GM12878 (cell line): Measurements from ENCODE around the gene SDF4. TPM values are rescaled to one million over a fixed set of nuclear protein-coding genes. Genes with fewer than 3 reads are reported as not detected.

Experiments
- ATAC-seq: fragments of 200-7000 bp; cut with Tn5 transposase; 3 replicates; pipeline ENCODE4 v1.9.1; 2020; ENCODE audit warnings: mild to moderate bottlenecking, moderate library complexity
- BruUV-seq: library from RNA; stranded (reverse); fragments of 400-500 nt; replicated peaks from 2 replicates; lab custom pipeline; 2021; lab: Mats Ljungman, UMichigan
- CTCF ChIA-PET: fragments of 300-600 bp; sonication (Branson Sonifier 250); formaldehyde crosslinking; extraction: SDS; loops from one replicate; lab custom pipeline; 2021; ENCODE audit warnings: inconsistent platforms; lab: Yijun Ruan, JAX
- POLR2A ChIA-PET: fragments of 350-600 bp; formaldehyde crosslinking; extraction: SDS; loops from one replicate; lab custom pipeline; 2021; ENCODE audit warnings: inconsistent platforms; lab: Charles Lee
- RAD21 ChIA-PET: fragments of 300-600 bp; sonication (Branson Sonifier 250); formaldehyde crosslinking; loops from one replicate; lab custom pipeline; 2023; ENCODE audit warnings: antibody characterized with exemption; ENCODE audit not compliant: unreplicated experiment; lab: Charles Lee
- SMC1A ChIA-PET: fragments of 300-600 bp; sonication (Branson Sonifier 250); formaldehyde crosslinking; loops from one replicate; lab custom pipeline; 2023; ENCODE audit not compliant: unreplicated experiment, uncharacterized antibody; lab: Charles Lee
- DNase-seq: peaks from one replicate; pipeline ENCODE4 v3.0.0-alpha.2; 2011; ENCODE audit warnings: low read depth, low spot score
- FAIRE-seq: peaks from 3 replicates; lab custom pipeline; 2011; peaks lifted over from hg19 to GRCh38; lab: Jason Lieb, UNC
- H2AFZ ChIP-seq: 2 replicates; pipeline ENCODE4 v1.6.0; 2011; ENCODE audit warnings: low read depth, low read length, control low read depth; ENCODE audit not compliant: control insufficient read depth
- H3K27ac ChIP-seq: 2 replicates; pipeline ENCODE4 v1.5.1; 2011; ENCODE audit warnings: control low read depth; ENCODE audit not compliant: control insufficient read depth, insufficient read depth
- H3K27me3 ChIP-seq, 2 experiments: replicated peaks in 1 of 2; 2 replicates each; pipeline versions ENCODE4 v1.6.0 to v1.6.1; 2011; ENCODE audit warnings: low read length in 1 of 2; ENCODE audit not compliant: control insufficient read depth in 2 of 2, insufficient read depth in 2 of 2
- H3K36me3 ChIP-seq, 2 experiments: 2 replicates each; pipeline ENCODE4 v1.5.1; 2011; ENCODE audit warnings: low read length in 1 of 2; ENCODE audit not compliant: control insufficient read depth in 2 of 2, insufficient read depth in 2 of 2
- H3K4me1 ChIP-seq: 2 replicates; pipeline ENCODE4 v1.6.1; 2011; ENCODE audit warnings: mild to moderate bottlenecking, low read length, moderate library complexity, mixed read lengths; ENCODE audit not compliant: control insufficient read depth, insufficient read depth
- H3K4me2 ChIP-seq: 2 replicates; pipeline ENCODE4 v1.6.0; 2011; ENCODE audit warnings: control low read depth; ENCODE audit not compliant: control insufficient read depth, insufficient read depth
- H3K4me3 ChIP-seq: fragments of 200-600 bp; sonication (generic); 2 replicates; pipeline ENCODE4 v1.5.1; 2016
- H3K79me2 ChIP-seq: 2 replicates; pipeline ENCODE4 v1.6.0; 2011; ENCODE audit warnings: low read length; ENCODE audit not compliant: control insufficient read depth, insufficient read depth
- H3K9ac ChIP-seq: 2 replicates; pipeline ENCODE4 v1.8.0; 2011; ENCODE audit warnings: low read length, control low read depth, mixed read lengths; ENCODE audit not compliant: control insufficient read depth, insufficient read depth
- H3K9me3 ChIP-seq: replicated peaks from 3 replicates; pipeline ENCODE4 v1.5.1; 2011; ENCODE audit warnings: mild to moderate bottlenecking, low read length; ENCODE audit not compliant: control insufficient read depth, insufficient read depth
- H4K20me1 ChIP-seq: 2 replicates; pipeline ENCODE4 v1.6.0; 2011; ENCODE audit not compliant: control insufficient read depth, insufficient read depth
- IKZF1 ChIP-seq: fragments of 450-650 bp; conservative IDR thresholded peaks from 2 replicates; pipeline ENCODE4 v1.6.1; 2017; ENCODE audit warnings: antibody characterized with exemption, mild to moderate bottlenecking
- JUNB ChIP-seq: IDR thresholded peaks from 2 replicates; pipeline ENCODE4 v1.6.1; 2016; ENCODE audit warnings: antibody characterized with exemption, mild to moderate bottlenecking
- NFXL1 ChIP-seq: fragments of 450-650 bp; IDR thresholded peaks from 2 replicates; pipeline ENCODE4 v1.6.1; 2017; ENCODE audit warnings: antibody characterized with exemption, mild to moderate bottlenecking, borderline replicate concordance
- NKRF ChIP-seq: fragments of 450-650 bp; conservative IDR thresholded peaks from 2 replicates; pipeline ENCODE4 v1.6.1; 2017; ENCODE audit warnings: mild to moderate bottlenecking, moderate library complexity
- PKNOX1 ChIP-seq: fragments of 450-650 bp; IDR thresholded peaks from 2 replicates; pipeline ENCODE4 v1.6.1; 2016; ENCODE audit warnings: mild to moderate bottlenecking
- POLR2AphosphoS5 ChIP-seq: IDR thresholded peaks from 2 replicates; pipeline ENCODE4 v1.6.1; 2011; ENCODE audit warnings: mild to moderate bottlenecking, low read length, inconsistent platforms
- POU2F2 ChIP-seq: IDR thresholded peaks from 3 replicates; pipeline ENCODE4 v1.6.1; 2011; ENCODE audit warnings: low read depth, mild to moderate bottlenecking, low read length, borderline replicate concordance
- PRDM15 ChIP-seq: fragments of 450-650 bp; formaldehyde crosslinking; IDR thresholded peaks from 2 replicates; pipeline ENCODE4 v1.4.0; 2020; ENCODE audit warnings: mild to moderate bottlenecking, moderate library complexity
- RELA ChIP-seq: fragments of 450-650 bp; IDR thresholded peaks from 2 replicates; pipeline ENCODE4 v1.8.0; 2014; ENCODE audit warnings: borderline replicate concordance; ENCODE audit not compliant: partially characterized antibody
- SMAD5 ChIP-seq: IDR thresholded peaks from 2 replicates; pipeline ENCODE4 v1.6.1; 2016; ENCODE audit warnings: antibody characterized with exemption, low read depth
- TARDBP ChIP-seq: IDR thresholded peaks from 2 replicates; pipeline ENCODE4 v1.6.1; 2016; ENCODE audit warnings: borderline replicate concordance
- ZBTB11 ChIP-seq: fragments of 450-650 bp; formaldehyde crosslinking; IDR thresholded peaks from 2 replicates; pipeline ENCODE4 v1.5.0; 2022; ENCODE audit warnings: mild to moderate bottlenecking, missing genetic modification characterization
- WGBS: methylation state at CpG from one replicate; pipeline ENCODE4 v1.1.6; 2016; ENCODE audit warnings: low lambda C conversion rate; ENCODE audit not compliant: insufficient replicate concordance, insufficient coverage; ENCODE audit errors: missing lambda C conversion rate; 5-methylcytosine and 5-hydroxymethylcytosine counted together
- in situ Hi-C: fragments of 300-500 bp; cut with MboI; formaldehyde crosslinking; loops from 9 replicates; pipeline ENCODE4 v1.14.3; 2018; ENCODE audit warnings: mixed read lengths
- intact Hi-C: fragments of 100-400 bp; cut with micrococcal nuclease; formaldehyde crosslinking; loops from one replicate; pipeline ENCODE4 v1.14.2; 2022; ENCODE audit not compliant: unreplicated experiment
- polyA plus RNA-seq, 11 experiments: library from polyadenylated mRNA; depleted of rRNA in 4 of 11; unstranded in 6 of 11; stranded (reverse) in 5 of 11; fragments of >200 nt; fragmentation: Nextera tagmentation in 4 of 11; fragmentation: Illumina TruSeq in 1 of 11; extraction: Ambion mirVana in 4 of 11; extraction: Trizol in 1 of 11; gene quantifications; 1 replicate in 1 of 11; 2 replicates in 10 of 11; pipeline versions ENCODE4 v1.2.1 to v1.2.3, GENCODE V29; 2011 to 2016; ENCODE audit warnings: inconsistent platforms in 2 of 11, missing spikeins in 2 of 11, low read depth in 1 of 11
- total RNA-seq, 4 experiments: library from RNA; depleted of rRNA in 3 of 4; stranded (reverse); fragments of >200 nt in 3 of 4; fragmentation: Illumina TruSeq in 1 of 4; extraction: Trizol in 1 of 4; gene quantifications; 2 replicates each; pipeline versions ENCODE4 v1.2.1 to v1.2.3, GENCODE V29; 2013 to 2021

SDF4 gene
- total and polyA plus RNA-seq, 10 of the 15 experiments (the other 5 are each of a cell fraction or from before 2014, with no cell fraction given), result 0.44 to 97.2 (median 40.2) TPM

- RAD21 ChIA-PET, result no interaction called here
- CTCF ChIA-PET, result no interaction called here
- POLR2A ChIA-PET, result no interaction called here
- no peak overlapping the region for H3K4me3 ChIP-seq
- no peak overlapping the region for H2AFZ ChIP-seq
- H3K9ac ChIP-seq, result no peak overlapping the region
- H4K20me1 ChIP-seq, result no peaks in the 10 kb centered on the region
- SMC1A ChIA-PET, result interaction anchor here (1.0 kb wide), 2 partner anchors 25 to 26 kb away, joined by 3 read pairs; no protein-coding TSS in a partner anchor
- no peaks in the 10 kb centered on the region for H3K4me1 ChIP-seq
- FAIRE-seq (no peak), DNase-seq (no peak), ATAC-seq (no peak)
- intact Hi-C loops (no loop called here), in situ Hi-C loops (no loop called here)
- BruUV-seq, result no TSS peak
- no peaks in the 10 kb centered on the region for H3K79me2 ChIP-seq
- H3K9me3 ChIP-seq, result peaks cover 2% of the 10 kb centered on the region; the same call in 1 of the 3 replicates
- no peak overlapping the region for H3K27ac ChIP-seq
- no peaks in the 10 kb centered on the region for H3K27me3 ChIP-seq
- WGBS, result 44% methylated on average over 13 of the region's 13 CpGs
- H3K36me3 ChIP-seq, result no peaks in the 10 kb centered on the region
- H3K4me2 ChIP-seq, result no peak overlapping the region
- no peak for TF ChIP-seq PRDM15
- TF ChIP-seq POU2F2, result no peak
- no peak for TF ChIP-seq ZBTB11
- TF ChIP-seq SMAD5, result no peak
- TF ChIP-seq NFXL1, result no peak
- TF ChIP-seq JUNB, result no peak
- no peak for TF ChIP-seq IKZF1
- no peak for TF ChIP-seq PKNOX1
- no peak for TF ChIP-seq NKRF
- no peak for TF ChIP-seq RELA
- no peak for TF ChIP-seq TARDBP
- TF ChIP-seq POLR2AphosphoS5, result no peak
Measured at GRCh38 chr1:1196431-1197187, 35.2 kb downstream of the SDF4 start.
